GM12874 (cell line): ENCODE measurements around the gene NDUFC1.

Source experiments
- TF ChIP-seq, protein P1 (sequence below): IDR thresholded peaks from 2 replicates; pipeline ENCODE4 v1.5.1; 2011; ENCODE audit warnings: low read depth, mild to moderate bottlenecking, control low read depth, low read length, moderate library complexity; ENCODE audit not compliant: insufficient read depth

NDUFC1 gene

DNA sequence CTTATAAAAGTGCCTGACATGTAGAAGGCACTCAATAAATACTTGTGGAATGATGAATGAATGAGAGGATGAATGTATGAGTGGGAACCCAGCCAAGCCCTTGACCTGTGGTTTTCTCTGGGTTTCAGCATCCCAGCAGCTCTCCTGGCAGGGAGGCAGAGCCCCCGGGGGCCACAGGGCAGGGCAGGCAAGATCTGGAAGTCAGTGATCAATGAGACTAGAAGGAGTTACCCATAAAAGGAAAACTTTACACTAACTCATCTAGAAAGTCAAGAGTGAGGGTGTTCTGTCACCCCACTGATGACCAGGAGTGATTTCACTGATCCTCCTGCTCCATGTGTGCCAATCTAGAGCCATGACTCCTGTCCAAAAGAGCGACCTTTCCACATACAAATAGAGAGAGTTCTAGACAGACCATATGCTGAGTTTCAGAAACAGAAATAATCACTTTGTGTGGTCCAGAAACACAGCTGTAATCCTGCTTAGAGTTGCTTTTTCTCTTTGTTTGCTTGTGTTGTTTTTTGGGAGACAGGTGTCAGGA is 59.7 kb downstream of the NDUFC1 start:
- TF ChIP-seq, protein P1, sequence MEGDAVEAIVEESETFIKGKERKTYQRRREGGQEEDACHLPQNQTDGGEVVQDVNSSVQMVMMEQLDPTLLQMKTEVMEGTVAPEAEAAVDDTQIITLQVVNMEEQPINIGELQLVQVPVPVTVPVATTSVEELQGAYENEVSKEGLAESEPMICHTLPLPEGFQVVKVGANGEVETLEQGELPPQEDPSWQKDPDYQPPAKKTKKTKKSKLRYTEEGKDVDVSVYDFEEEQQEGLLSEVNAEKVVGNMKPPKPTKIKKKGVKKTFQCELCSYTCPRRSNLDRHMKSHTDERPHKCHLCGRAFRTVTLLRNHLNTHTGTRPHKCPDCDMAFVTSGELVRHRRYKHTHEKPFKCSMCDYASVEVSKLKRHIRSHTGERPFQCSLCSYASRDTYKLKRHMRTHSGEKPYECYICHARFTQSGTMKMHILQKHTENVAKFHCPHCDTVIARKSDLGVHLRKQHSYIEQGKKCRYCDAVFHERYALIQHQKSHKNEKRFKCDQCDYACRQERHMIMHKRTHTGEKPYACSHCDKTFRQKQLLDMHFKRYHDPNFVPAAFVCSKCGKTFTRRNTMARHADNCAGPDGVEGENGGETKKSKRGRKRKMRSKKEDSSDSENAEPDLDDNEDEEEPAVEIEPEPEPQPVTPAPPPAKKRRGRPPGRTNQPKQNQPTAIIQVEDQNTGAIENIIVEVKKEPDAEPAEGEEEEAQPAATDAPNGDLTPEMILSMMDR: no peak

DNA sequence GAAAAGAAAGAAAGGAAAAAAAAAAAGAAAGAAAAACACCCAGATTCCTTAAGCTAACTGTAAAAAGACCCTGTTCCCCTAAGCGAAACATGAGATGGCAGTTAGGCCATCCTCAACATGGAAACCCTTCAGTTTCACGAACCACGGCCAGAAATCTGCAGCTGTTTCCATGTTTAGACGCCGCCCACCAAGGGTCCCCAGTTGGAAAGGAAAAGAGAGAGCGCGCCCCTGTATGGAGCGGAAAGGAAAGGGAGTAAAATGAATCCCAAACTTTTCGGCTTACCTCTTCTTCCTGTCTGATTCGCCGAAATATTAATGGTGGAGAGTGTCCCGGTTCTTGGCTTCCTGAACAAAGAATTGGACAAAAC is 60.5 kb downstream of the NDUFC1 start:
- TF ChIP-seq, protein P1: no peak

DNA sequence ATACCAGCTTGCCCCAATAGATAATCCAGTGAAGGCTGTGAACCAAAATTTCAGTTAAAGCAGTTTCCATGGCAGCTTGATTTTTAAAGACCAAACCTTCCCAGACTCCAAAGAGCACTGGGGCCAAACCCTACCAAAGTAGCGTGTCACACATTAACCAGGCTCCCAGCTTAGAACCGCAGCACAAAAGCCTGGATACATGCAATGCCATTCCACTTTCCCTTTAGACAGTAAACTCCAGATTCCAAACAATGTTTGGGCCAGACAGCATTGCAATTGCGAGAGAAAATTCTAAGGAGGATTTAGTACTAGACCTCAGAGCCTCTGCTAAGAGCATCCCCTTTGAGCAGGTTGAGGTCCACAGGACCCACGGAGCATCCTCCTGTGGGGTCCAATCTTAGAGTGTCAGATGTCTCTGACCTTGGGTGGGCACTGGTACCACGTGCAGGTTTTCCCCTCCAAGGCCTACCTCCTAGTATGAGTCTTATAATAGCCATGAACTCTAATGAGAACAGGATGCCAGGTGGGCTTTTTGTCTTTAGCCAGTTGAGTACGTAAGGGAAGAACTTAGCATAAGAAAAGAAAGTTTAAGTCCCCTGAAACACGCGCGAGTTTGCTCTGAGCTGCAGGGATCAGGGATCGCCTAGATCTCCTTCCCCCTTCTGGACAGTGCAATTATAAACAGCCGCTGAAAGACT is 61.0 kb downstream of the NDUFC1 start:
- TF ChIP-seq, protein P1: no peak
